Measurements from ENCODE around the gene MARCHF9.

MARCHF9 gene

DNA sequence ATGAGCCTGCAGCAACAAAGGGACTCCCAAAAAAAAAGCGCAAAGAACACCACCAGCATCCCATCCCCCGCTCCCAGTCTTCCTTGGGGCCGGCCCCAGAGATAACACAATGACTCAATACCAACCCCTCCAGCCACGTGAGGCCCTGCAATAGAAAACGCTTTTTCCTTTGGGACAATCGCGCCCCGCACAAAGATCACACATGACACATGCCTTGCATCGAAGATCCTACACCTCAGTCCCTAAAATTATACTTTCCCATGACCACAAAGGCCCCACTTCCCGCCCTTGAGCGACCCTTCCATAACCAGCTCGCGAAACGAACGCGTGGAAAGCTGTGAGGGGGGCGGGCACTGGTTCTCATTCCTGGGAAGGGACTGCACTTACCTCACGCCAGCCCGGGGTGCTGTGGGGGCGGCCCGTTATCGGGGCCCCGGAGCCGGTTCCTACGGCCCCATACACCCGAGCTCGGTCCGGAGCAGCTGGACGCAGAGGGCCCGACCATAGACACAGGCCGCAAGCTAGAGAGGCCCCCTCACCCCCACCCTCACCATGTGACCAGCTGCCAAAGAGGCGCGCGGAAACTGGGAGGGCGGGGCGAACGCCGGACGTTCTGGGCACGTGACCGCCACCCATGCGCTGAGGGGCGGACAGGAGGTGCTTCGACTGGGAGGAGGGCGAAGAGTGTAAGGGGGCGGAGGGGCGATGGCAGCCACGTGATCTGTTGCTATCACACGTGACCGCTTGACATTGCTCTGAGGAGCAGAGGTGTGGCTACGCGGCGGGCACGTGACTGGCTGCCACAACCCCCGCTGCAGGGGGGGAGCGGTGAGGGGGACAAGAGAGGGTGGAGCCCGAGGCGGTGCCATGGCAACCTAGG is 2.9 kb upstream of the MARCHF9 start, which contains the start of gene CDK4:
Gene CDK4, minus strand, starts transcription at position 523 of the 880 bp plus-strand sequence. CDS start 593 bp downstream, outside the sequence.
- peak; percentile 91 to 100 (median 100) for DNase-seq

DNA sequence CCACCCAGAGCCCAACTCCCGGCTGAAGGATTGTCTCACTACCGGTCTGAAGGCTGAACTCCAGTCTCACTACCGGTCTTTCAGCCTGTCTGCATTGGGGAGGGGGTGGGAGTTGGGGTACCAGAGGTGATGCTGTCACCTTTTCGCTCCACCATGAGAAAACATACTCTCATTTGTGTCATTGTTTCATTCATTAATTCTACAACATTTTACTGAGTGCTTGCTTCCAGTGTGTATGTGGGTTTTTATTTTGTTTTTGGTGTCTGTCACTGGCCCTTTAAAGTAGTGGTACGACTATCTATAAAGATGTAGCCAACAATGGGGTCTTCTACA is 2.3 kb upstream of the MARCHF9 start:
- DNase-seq = no peak

DNA sequence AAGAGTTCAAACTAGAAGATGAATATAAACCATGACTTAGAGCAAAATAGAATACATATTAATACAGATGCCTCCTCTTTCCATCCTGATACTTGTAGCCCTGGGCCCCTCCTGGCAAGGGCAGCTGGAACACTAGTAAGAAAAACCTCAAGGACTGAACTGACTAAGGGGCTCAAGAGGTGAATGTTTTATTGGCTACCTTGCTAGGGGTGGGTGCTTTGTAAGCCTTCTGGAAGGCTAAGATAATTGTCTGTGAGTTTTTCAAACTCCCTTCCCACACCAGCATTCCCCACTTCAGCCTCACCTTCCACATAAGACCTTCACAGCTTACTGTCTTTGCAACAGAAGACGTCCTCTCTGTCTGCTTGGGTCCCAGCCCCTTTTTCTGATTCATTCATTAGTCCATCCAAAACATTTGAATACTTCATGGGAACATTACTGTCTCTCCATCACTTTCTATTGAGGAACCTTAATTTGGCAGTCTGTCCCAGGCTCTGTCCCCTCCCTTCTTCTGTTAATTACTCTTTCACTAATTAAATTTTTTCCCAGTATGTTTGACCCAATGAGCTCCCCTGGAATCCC is 1.1 kb upstream of the MARCHF9 start:
- DNase-seq = peak in 1 of 51 donors; percentile 1

DNA sequence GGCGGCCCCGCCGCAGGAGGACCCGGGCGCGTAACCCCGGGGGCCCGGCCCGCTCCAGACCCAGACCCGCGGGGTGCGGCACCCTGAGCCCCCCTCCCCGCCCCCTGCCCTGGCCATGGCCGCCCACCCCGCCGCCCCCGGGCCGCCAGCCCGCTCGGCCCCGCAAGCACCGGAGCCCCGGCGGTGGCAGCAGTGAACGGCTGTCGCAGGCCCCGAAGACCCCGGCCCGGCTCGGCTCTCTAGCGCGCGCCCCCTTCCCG is 221 bp downstream of the MARCHF9 start:
- DNase-seq = no peak

DNA sequence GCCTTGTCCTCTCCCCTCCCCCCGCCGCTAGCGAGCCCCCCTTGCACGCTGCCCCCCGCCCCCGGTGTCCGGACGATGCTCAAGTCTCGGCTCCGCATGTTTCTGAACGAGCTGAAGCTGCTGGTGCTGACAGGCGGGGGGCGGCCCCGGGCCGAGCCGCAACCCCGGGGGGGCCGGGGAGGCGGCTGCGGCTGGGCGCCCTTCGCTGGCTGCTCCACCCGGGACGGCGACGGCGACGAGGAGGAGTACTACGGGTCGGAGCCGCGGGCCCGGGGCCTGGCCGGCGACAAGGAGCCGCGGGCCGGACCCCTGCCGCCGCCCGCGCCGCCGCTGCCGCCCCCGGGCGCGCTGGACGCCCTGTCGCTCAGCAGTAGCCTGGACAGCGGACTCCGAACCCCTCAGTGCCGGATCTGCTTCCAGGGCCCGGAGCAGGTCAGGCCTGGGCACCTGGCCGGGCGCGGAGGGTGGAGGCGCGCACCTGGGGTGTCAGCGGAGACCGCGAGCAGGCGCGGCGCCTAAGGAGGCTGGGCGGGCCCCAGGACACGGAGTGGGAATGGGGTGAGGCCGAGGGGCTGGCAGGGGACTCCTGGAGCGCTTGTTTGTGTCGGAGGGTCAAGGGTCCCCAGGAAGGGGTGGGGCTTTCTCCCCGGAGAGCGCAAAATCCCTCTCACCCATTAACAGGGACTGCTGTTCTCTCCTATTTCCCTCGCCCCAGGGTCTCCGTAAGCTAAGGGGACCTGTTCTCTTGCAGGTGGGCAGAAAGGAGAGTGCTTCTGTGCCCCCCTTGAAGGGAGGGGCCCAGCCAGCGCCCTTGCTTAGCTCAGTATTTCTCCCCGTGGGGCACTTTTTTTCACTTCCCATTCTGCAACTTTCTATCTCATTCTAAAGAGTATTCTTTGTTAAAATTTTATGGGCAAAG is 810 bp downstream of the MARCHF9 start:
- DNase-seq = peak in 10 of 51 donors; percentile 2 to 40 (median 24)

DNA sequence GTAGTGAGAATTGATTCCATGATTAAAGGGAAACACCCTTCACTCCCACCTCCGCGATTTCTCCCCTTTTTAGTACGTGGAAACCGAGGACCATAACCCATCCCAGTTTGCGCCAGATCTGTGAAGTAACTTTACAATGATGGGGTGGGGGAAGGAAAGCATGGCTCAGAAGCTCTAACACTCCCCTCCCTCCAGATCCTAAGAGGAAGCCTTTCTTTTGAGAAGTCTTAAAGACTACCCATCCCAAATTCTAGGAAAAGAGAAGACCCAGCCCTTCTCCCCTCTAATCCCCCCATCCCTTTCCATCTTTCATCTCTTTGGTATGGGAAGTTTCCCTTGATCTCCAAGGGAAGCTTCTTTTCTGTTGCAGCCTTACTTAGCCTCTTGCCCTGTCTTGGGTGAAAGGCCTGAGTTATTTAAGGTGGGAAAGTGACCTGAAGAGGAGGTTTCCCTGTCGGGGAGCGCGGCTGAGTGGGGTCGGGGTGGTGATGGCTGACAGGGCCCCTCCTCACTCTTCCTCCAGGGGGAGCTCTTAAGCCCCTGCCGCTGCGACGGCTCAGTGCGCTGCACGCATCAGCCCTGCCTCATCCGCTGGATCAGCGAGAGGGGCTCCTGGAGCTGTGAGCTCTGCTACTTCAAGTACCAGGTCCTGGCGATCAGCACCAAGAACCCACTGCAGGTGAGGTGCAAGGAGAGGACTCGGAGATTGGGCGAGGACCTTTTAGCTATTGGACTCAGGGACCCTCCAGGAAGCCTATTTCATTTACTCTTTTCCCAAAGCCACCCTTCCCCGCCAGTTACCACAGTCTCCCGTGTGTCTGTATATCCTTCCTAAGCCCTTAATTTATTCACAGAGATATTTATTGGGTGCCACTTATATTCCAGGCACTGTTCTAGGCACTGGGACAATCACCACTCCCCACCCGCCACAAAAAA is 1.8 kb downstream of the MARCHF9 start:
- peak in 5 of 51 donors; percentile 12 to 23 (median 14) for DNase-seq

DNA sequence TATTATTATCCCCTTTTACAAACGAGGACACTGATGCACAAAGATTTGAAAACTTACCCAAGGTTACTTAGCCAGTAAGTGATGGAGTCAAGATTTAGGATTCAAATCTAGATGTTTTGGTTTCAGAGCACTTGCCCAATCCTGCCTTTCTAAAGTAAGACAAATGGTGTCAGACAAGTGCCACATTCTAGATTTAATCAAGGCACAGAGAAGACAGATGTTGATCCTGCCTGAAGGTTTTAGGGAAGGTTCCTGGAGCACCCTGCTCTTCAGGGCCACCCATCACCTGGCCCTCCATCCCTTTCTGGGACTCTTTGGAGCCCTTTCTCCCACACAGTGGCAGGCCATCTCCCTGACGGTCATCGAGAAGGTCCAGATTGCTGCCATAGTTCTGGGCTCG is 2.9 kb downstream of the MARCHF9 start:
- no peak for DNase-seq

DNA sequence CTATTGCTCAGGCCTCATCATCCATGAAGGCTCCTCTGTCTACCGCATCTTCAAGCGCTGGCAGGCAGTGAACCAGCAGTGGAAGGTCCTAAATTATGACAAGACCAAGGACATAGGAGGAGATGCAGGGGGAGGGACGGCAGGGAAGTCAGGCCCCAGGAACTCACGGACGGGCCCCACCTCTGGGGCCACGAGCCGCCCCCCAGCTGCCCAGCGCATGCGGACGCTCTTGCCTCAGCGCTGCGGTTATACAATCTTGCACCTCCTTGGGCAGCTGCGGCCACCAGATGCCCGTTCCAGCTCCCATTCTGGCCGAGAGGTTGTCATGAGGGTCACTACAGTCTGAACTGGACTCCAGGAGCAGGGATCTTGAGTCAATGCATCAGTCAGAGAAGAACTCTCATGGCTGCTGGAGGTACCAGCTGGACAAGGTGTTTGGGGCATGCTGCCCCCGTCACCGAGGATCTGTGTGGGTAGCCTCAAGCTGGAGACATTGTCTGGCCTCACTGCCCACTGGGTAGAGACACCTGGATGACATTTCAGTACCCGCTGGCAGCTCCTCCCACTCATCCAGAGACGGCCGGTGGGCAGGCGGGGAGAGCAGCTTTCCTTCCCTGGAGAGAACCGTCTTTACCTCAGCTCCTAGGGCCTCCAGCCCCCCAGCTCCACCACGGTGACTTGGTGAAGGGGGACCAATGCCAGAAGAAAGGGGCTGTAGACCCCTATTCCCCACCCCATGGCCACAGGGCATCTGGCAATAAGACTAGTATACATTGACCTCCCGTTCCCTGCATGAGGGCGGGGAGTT is 3.9 kb downstream of the MARCHF9 start:
- no peak for DNase-seq

DNA sequence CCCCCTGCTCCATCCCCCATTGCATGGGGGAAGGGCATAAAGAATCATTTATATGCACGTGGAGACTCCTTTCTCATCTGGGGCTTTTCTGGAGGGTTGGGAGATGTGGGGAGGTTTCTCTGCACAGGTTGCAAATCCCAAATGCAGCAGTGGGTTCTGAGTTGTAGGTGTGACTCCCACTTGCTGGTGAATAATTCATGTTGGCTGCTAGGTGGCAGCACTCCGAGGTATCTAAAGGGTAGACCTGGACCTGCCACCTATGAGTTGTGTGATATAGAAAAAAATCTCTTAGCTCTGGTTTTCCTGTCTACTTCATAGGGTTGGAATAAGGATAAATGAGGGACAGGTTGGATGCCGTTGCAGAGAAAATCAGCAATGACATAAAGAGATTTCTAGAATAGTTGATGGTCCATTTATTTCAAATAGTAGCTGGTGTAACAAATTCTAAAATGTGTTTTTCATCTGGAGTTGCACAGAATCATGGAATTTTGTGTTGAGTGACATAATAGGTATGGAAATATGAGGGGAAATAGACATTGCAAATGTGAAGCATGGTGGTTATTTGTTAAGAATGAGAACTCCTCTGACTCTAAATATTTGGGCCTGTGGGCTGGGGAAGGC is 4.6 kb downstream of the MARCHF9 start:
- DNase-seq = no peak

DNA sequence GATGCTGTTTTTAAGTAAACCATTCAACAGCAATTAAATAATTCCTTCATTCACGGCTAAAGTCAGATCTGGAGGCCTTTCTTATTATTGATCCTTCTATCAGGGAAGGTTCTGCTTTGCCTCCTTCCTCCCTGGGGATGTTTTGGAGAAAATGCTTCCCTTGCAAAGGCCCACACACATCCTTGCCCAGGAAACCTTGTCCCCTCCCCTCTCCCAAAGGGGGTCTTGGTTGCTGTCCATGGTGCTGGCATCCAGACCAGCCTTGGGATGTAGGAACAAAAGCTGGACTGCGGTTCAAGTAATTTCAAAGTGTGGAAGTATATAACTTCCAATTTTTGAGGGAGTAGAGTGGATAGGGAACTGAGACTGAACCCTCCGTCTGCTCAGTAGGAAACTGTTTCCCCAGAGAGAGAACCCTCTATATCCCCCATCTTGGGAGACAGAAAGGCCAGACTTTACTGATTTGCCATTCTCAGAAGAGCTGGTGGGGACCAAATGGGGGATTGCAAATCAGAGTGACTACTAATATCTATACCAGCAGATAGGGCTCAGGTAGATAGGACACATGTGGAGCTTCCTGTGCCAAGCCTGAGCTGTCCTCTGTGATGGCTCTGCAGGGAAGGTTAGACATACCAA is 5.6 kb downstream of the MARCHF9 start:
- DNase-seq = no peak

DNA sequence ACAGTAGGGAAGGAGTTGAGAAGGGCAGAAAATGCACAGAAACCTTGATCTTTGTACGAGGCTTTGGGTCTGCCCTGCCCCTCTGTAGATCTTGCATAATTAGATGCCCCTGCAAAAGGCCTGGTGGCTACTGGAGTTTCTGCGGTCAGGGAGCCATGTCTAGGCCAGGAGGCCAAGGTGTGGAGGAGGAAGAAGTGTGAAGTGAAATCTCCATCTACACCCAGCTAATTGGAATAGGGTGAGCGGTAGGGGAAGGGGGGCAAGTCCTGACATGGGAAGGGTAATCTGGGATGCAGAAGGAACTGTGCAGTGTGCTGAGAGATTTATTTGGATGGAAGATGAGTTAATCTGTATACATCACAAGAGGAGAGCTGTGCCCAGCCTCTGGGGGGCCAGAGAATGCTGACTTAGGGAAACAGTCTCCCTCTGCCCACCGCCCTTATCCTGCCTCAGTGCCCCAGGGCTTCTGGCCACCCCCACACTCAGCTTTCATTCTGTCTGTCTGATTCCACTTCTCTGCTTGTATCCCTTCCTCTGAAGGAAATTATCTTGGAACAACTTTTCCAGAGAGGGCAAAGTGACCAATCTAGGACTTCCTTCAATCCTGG is 6.6 kb downstream of the MARCHF9 start:
- no peak for DNase-seq

DNA sequence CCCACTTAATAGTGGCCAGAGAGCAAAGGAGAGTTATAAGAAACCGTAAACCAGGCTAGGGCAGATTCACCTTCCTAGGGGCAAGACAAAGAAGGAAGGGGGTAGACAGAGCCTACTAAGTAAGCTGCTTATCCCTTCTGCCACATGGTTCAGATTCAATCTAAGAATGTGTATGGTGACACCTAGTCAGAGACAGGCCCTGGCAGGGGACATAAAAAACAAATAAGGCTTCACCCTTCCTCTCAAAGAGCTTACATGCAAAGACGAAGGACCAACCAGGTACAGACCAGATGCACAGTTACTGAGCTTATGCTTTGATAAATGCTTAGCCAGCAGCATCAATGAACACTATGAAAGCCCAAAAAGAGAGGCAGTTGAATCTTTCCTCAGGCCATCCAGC is 7.6 kb downstream of the MARCHF9 start:
- DNase-seq = no peak

DNA sequence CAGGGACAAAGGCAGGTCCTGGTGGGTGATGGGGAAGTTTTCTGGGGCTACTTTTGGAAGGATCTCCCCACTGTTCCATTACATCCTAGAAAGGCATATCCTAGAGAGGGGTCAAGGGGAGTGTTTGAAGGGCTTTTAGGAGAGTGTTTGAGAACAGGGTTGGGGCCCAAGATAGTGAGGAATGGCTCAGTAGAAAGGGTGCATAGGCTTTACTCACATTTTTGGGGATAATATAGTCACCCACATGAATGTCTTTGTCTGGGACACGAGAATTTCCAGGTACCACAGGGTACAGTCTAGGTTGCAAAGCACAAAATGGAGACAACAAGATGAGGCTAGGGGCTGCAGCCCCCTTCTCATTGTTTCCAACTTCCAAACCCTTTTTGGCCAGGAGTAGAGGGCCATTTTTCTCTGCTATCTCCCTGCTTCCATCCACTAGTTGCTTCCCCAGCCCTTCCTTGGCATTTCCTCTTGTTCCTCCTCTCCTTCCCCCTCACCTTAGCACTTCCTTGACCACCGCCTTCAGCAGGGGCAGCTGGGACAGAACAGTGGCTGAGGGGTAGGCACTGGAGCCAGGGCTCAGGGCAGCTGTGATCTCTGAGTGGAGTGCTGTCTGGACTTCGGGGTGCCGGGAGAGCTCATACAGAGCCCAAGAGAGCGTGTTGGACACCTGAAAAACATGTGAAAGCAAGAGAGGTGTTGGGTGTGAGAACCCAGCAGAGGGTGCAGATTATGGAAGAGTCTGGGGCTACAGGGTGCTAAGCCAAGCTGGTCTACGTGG is 9.2 kb downstream of the MARCHF9 start:
- DNase-seq = no peak

DNA sequence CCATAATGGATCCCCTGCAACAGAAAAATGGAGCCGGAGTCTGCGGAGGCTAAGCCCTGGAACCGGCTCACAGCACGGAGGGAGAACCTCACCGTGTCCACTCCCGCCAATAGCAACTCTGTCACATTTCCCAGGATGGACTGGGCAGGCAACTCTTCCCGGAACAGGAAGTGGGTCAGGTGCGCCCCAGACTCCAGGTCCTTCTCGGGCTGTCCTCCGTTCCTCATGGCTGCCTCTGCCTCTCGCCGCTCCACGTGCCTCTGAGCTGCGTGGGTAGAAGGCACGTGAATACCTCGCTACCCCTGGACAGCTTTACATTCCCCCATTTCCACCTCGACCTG is 9.7 kb downstream of the MARCHF9 start:
- no peak for DNase-seq

DNA sequence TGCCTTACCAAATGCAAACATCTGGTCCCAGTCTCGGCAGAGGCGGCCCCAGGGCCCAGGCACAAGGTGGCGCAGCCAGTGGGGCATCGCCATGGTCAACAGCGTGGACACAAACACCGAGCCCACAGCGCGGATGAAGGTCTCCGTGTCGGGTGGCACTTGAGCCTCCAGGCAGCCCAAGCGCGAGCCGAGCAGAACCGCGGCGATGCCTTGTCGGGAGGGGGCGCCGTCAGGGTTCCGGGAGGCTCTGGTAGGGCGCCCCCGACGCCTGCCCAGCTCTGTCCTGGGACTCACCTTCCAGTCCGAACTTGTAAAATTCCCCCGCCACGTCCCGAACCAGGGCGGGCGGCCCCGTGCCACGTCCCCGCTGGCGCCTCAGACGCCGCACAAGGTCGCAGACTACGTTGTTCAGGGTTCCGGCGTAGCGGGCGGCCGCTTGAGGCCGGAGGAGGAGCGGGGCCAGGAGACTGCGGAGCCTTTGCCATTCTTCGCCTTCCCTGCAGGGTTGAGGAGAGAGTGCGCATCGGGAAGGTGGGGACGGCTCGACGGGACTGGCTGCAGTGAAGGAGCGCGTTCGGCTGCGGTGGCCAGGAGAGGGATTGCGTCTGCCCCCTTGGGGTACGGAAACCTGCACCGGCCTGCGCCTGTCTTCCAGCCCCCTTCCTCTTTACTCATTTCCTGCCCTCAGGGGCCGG is 10.2 kb downstream of the MARCHF9 start:
- no peak for DNase-seq

DNA sequence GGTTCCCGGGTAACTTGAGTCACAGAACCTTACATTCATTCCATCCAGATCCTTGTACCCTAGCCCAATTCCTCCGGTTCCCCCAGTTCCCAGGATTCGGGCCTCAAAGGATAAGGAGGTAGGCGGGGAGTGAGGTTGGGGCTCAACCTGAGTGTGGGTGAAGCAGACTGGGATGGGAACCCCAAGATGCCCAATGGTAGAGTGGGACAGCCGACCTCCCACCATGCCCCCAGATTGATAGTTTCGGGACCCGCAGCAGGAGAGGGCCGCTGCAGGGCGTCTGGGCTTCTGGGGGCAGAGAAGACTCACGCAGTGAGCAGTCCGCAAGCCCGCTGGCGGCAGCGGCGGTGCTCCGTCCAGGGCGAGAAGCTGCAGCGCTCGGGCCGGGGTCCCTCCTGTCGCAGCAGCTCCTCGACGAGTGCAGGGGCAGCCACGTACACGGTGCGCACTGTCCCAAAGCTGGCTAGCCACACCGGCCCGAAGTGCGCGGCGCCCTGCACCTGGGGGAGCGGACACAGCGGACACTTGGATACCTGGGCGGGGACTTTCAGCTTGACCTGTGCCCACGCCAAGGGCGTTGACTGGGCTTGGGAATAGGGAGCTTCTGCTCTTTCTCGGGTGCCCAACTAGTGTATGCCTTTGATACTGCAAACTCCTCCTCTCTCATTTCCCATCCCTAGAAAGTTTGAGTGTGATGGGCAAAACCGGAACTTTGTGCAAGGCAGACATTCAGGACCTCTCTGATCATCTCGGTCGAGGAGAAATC is 11.0 kb downstream of the MARCHF9 start:
- no peak for DNase-seq

Data from hypothalamus (tissue), 51 donors.